Left ventricle myocardium inferior (tissue), 1 donor: ENCODE measurements around the gene ZNF415. TPM values are rescaled to one million over a fixed set of nuclear protein-coding genes. Genes with fewer than 3 reads are reported as not detected.
A peak's percentile ranks its signal among the peaks of the same experiment; 100 is the strongest.

Experiments used
- DNase-seq: peaks from one replicate; pipeline ENCODE4 v3.0.0-alpha.2; 2020
- H3K27ac ChIP-seq: fragments of 200-600 bp; replicated peaks from 2 replicates; pipeline ENCODE4 v1.8.0; 2021
- H3K27me3 ChIP-seq: fragments of 200-600 bp; 2 replicates; pipeline ENCODE4 v1.8.0; 2021; ENCODE audit warnings: low read depth
- H3K36me3 ChIP-seq: fragments of 200-600 bp; 2 replicates; pipeline ENCODE4 v1.8.0; 2021
- H3K4me1 ChIP-seq: fragments of 200-600 bp; 2 replicates; pipeline ENCODE4 v1.8.0; 2021
- H3K4me3 ChIP-seq: fragments of 200-600 bp; 2 replicates; pipeline ENCODE4 v1.8.0; 2021; ENCODE audit warnings: mild to moderate bottlenecking, moderate library complexity
- H3K9me3 ChIP-seq: fragments of 200-600 bp; replicated peaks from 2 replicates; pipeline ENCODE4 v1.8.0; 2021
- CTCF ChIP-seq: fragments of 200-600 bp; IDR thresholded peaks from 2 replicates; pipeline ENCODE4 v1.8.0; 2021; ENCODE audit warnings: antibody characterized with exemption, mild to moderate bottlenecking, borderline replicate concordance
- intact Hi-C: fragments of 100-400 bp; cut with micrococcal nuclease; formaldehyde crosslinking; loops from one replicate; pipeline ENCODE4 v1.11.0; 2022
- total RNA-seq: library from RNA; stranded (reverse); fragmentation: NEBNext Ultra II Directional; extraction: Animal tissue kit (Norgen Biotek cat#: 25700); gene quantifications from one replicate; pipeline ENCODE4 v1.2.1, GENCODE V29; 2021
- donor health status: DM: no; HTN: yes; CAD: no; lungs with severe emphysema.

ZNF415 gene
- total RNA-seq, 1 donor from 2014 or later, result 21.0 TPM

GRCh38 chr19:53147645-53148044 is 14.9 kb upstream of the ZNF415 start:
- peaks cover 92% of the 10 kb centered on the region for H3K9me3 ChIP-seq
- no peak overlapping the region for H3K4me3 ChIP-seq
- no peak for TF ChIP-seq CTCF
- peaks cover 94% of the 10 kb centered on the region for H3K36me3 ChIP-seq
- H3K27me3 ChIP-seq, result no peaks in the 10 kb centered on the region
- intact Hi-C loops, result no loop called here
- no peak for DNase-seq
- H3K4me1 ChIP-seq, result no peaks in the 10 kb centered on the region
- no peak overlapping the region for H3K27ac ChIP-seq

- peaks cover 57% of the 10 kb centered on the region for H3K36me3 ChIP-seq
- no peak overlapping the region for H3K4me3 ChIP-seq
- intact Hi-C loops, result no loop called here
- no peak for TF ChIP-seq CTCF
- peaks cover 86% of the 10 kb centered on the region for H3K9me3 ChIP-seq
- no peaks in the 10 kb centered on the region for H3K4me1 ChIP-seq
- H3K27me3 ChIP-seq, result no peaks in the 10 kb centered on the region
- no peak for DNase-seq
- no peak overlapping the region for H3K27ac ChIP-seq
Observed at GRCh38 chr19:53140351-53140750, 7.6 kb upstream of the ZNF415 start.

DNA sequence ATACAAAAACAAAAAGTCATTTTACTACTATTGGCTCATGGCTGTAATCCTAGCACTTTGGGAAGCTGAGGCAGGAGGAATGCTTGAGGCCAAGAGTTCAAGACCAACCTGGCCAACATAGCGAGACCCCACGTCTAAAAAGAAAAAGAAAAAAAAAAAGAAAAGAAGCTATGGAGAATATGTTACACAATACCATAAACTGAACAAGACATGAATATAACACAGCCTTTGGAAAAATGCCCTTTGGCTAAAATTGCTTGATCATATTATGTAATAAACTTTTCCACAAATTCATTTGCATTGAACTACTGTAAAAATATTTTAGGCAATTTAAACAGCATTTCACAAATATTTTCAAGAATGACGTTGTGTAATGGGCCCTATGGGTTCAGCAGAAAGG is 3.7 kb upstream of the ZNF415 start:
- intact Hi-C loops, result no loop called here
- no peak overlapping the region for H3K4me3 ChIP-seq
- peaks cover 53% of the 10 kb centered on the region for H3K9me3 ChIP-seq
- peaks cover 23% of the 10 kb centered on the region for H3K36me3 ChIP-seq
- no peak for TF ChIP-seq CTCF
- H3K4me1 ChIP-seq, result peaks cover 17% of the 10 kb centered on the region
- no peak overlapping the region for H3K27ac ChIP-seq
- no peaks in the 10 kb centered on the region for H3K27me3 ChIP-seq
- DNase-seq, result no peak

- H3K4me1 ChIP-seq, result peaks cover 49% of the 10 kb centered on the region
- H3K27me3 ChIP-seq, result no peaks in the 10 kb centered on the region
- peak overlapping the region; percentile 86 for H3K4me3 ChIP-seq
- intact Hi-C loops, result no loop called here
- peaks cover 6% of the 10 kb centered on the region for H3K9me3 ChIP-seq
- DNase-seq, result no peak
- no peaks in the 10 kb centered on the region for H3K36me3 ChIP-seq
- TF ChIP-seq CTCF, result no peak
- H3K27ac ChIP-seq, result peak overlapping the region; percentile 90
Observed at GRCh38 chr19:53131727-53132126, 983 bp downstream of the ZNF415 start.

DNA sequence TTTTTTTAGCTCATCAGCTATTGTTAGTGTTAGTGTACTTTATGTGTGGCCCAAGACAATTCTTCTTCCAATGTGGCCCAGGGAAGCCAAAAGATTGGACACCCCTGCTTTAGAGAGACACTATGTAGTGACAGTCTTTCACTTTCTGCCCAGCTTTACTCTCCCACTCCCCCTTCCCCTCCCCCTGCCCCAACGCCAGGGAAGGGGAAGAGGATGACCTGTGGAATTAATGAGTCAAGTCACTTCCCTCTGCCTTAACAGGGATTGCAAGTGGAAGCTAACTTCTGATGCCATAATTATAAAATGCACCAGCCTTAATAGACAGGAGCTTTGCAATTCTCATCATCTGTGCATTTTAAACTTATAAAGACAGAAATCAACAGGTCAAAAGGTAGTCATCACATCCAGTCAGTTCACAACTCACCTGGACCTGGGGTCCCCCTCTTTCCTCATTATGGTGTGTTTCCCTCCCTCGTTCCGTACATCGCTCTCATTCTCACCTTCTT is 1.6 kb downstream of the ZNF415 start:
- Histone ChIP-seq H3K36me3 (no peaks in the 10 kb centered on the region), H3K9me3 (peaks cover under 1% of the 10 kb centered on the region), H3K4me3 (peak overlapping the region; percentile 86), H3K27ac (peak overlapping the region; percentile 90), H3K4me1 (peaks cover 49% of the 10 kb centered on the region), H3K27me3 (no peaks in the 10 kb centered on the region)
- DNase-seq, result no peak
- intact Hi-C loops, result no loop called here
- TF ChIP-seq CTCF, result no peak
